Prostate gland (tissue), 2 donors: Measurements from ENCODE around the gene SFTA2.

Experiments
- CTCF ChIP-seq, 4 experiments: fragments of 200-600 bp in 2 of 4; fragments of 450-650 bp in 2 of 4; sonication (generic) in 2 of 4; IDR thresholded peaks; 1 replicate in 3 of 4; 2 replicates in 1 of 4; pipeline ENCODE4 v1.5.1; 2016 to 2019; ENCODE audit warnings: antibody characterized with exemption in 4 of 4, mild to moderate bottlenecking in 2 of 4, moderate library complexity in 2 of 4
- POLR2A ChIP-seq: fragments of 450-650 bp; IDR thresholded peaks from one replicate; pipeline ENCODE4 v1.6.1; 2016; ENCODE audit warnings: antibody characterized with exemption, mild to moderate bottlenecking
- POLR2AphosphoS5 ChIP-seq: sonication (generic); formaldehyde crosslinking; IDR thresholded peaks from one replicate; pipeline ENCODE4 v1.6.1; 2017; ENCODE audit warnings: antibody characterized with exemption

- TF ChIP-seq CTCF (IDR thresholded peaks at IDR 0.05) (no peak), POLR2A (no peak), POLR2AphosphoS5 (no peak)
Measured at GRCh38 chr6:30979141-30979540, 47.2 kb upstream of the SFTA2 start.
